ENCODE data around the gene BCL2L2. TPM values are rescaled to one million over a fixed set of nuclear protein-coding genes. Genes with fewer than 3 reads are reported as not detected.
A peak's percentile ranks its signal among the peaks of the same experiment; 100 is the strongest.

BCL2L2 gene
- total RNA-seq, 4 donors from 2014 or later, result 16.7 to 57.6 (median 21.4) TPM

- H3K27me3 ChIP-seq, result no peaks in the 10 kb centered on the region
- no peak for DNase-seq
- H3K36me3 ChIP-seq, result no peaks in the 10 kb centered on the region
- H3K4me1 ChIP-seq, result no peaks in the 10 kb centered on the region
- TF ChIP-seq POLR2A (IDR thresholded peaks at IDR 0.05), result no peak
- TF ChIP-seq CTCF (IDR thresholded peaks at IDR 0.05), result no peak
- intact Hi-C loops (cut with DNase I; ENCODE audit: low total_unique reads), result no loop called here
- no peak overlapping the region for H3K4me3 ChIP-seq
- H3K27ac ChIP-seq, result no peak overlapping the region
- H3K9me3 ChIP-seq, result no peaks in the 10 kb centered on the region
Measured at GRCh38 chr14:23348297-23348655, 41.6 kb downstream of the BCL2L2 start.

- no peaks in the 10 kb centered on the region for H3K4me1 ChIP-seq
- no peak overlapping the region for H3K27ac ChIP-seq
- DNase-seq, result no peak
- no peaks in the 10 kb centered on the region for H3K9me3 ChIP-seq
- no peaks in the 10 kb centered on the region for H3K36me3 ChIP-seq
- H3K4me3 ChIP-seq, result no peak overlapping the region
- TF ChIP-seq CTCF (IDR thresholded peaks at IDR 0.05) (no peak), POLR2A (IDR thresholded peaks at IDR 0.05) (no peak)
- H3K27me3 ChIP-seq, result no peaks in the 10 kb centered on the region
- intact Hi-C loops (cut with DNase I; ENCODE audit: low total_unique reads), result no loop called here
Measured at GRCh38 chr14:23349156-23349845, 42.7 kb downstream of the BCL2L2 start.

- H3K4me1 ChIP-seq, result no peaks in the 10 kb centered on the region
- intact Hi-C loops (cut with DNase I; ENCODE audit: low total_unique reads), result no loop called here
- TF ChIP-seq CTCF (IDR thresholded peaks at IDR 0.05) (no peak), POLR2A (IDR thresholded peaks at IDR 0.05) (no peak)
- H3K27me3 ChIP-seq, result no peaks in the 10 kb centered on the region
- H3K9me3 ChIP-seq, result no peaks in the 10 kb centered on the region
- peak overlapping the region; percentile 56 to 61 for H3K27ac ChIP-seq
- H3K4me3 ChIP-seq, result peak overlapping the region; percentile 55 to 56
- no peaks in the 10 kb centered on the region for H3K36me3 ChIP-seq
- no peak for DNase-seq
Measured at GRCh38 chr14:23351681-23352505, 45.3 kb downstream of the BCL2L2 start.

- Histone ChIP-seq H3K9me3 (no peaks in the 10 kb centered on the region), H3K4me1 (no peaks in the 10 kb centered on the region), H3K4me3 (peak within 1 kb of the TSS; percentile 55 to 56), H3K36me3 (no peaks in the 10 kb centered on the region), H3K27me3 (no peaks in the 10 kb centered on the region), H3K27ac (peak within 1 kb of the TSS; percentile 56 to 61)
- peak; percentile 87 to 89 for DNase-seq
- TF ChIP-seq POLR2A (IDR thresholded peaks at IDR 0.05) (peak; percentile 88), CTCF (IDR thresholded peaks at IDR 0.05) (peak in 1 of 4 experiments; percentile 35)
- intact Hi-C loops (cut with DNase I; ENCODE audit: low total_unique reads), result no loop called here
Measured at GRCh38 chr14:23352506-23353432, 46.1 kb downstream of the BCL2L2 start, which contains the start of gene SLC22A17. SLC22A17 (minus strand) TSS chr14:23352887.

All from uterus (tissue), 4 donors.